Trophoblast cell (in vitro differentiated cells and primary cell): ENCODE data around the gene ZNF525.
"Not testable (repeated sequence)": the region's sequence is repeated elsewhere in the genome, so short reads cannot be mapped to it uniquely, and the experiment has no call there.

Experiments used
- DNase-seq, 2 donors: peaks; one replicate each; pipeline ENCODE4 v3.0.0-alpha.2; 2016
- H2AFZ ChIP-seq: 2 replicates; pipeline ENCODE4 v1.6.1; 2013; ENCODE audit warnings: low read length, moderate library complexity, mild to moderate bottlenecking; ENCODE audit not compliant: insufficient read depth, poor library complexity
- H2AK5ac ChIP-seq: 2 replicates; pipeline ENCODE4 v1.6.1; 2013; ENCODE audit warnings: mild to moderate bottlenecking, low read length
- H2BK120ac ChIP-seq: 2 replicates; pipeline ENCODE4 v1.6.1; 2013; ENCODE audit warnings: low read length, mild to moderate bottlenecking, moderate library complexity; ENCODE audit not compliant: insufficient read depth, poor library complexity
- H2BK12ac ChIP-seq: 2 replicates; pipeline ENCODE4 v1.6.1; 2013; ENCODE audit warnings: mild to moderate bottlenecking, low read length, moderate library complexity
- H2BK5ac ChIP-seq: 2 replicates; pipeline ENCODE4 v1.6.1; 2013; ENCODE audit warnings: low read length, low read depth, moderate library complexity, mild to moderate bottlenecking; ENCODE audit not compliant: poor library complexity
- H3K14ac ChIP-seq: 2 replicates; pipeline ENCODE4 v1.6.1; 2013; ENCODE audit warnings: mild to moderate bottlenecking, low read length
- H3K18ac ChIP-seq: 2 replicates; pipeline ENCODE4 v1.6.1; 2013; ENCODE audit warnings: mild to moderate bottlenecking, low read length
- H3K23ac ChIP-seq: 2 replicates; pipeline ENCODE4 v1.6.1; 2013; ENCODE audit warnings: low read length
- H3K27ac ChIP-seq: 2 replicates; pipeline ENCODE4 v1.5.1; 2013; ENCODE audit warnings: low read depth, mild to moderate bottlenecking, inconsistent platforms, low read length, moderate library complexity
- H3K27me3 ChIP-seq: 2 replicates; pipeline ENCODE4 v1.6.1; 2013; ENCODE audit warnings: inconsistent platforms, mild to moderate bottlenecking, low read length, moderate library complexity; ENCODE audit not compliant: insufficient read depth
- H3K36me3 ChIP-seq, 2 experiments: 1 replicate in 1 of 2; 2 replicates in 1 of 2; pipeline ENCODE4 v1.6.1; 2013; ENCODE audit warnings: low read length in 2 of 2, mild to moderate bottlenecking in 2 of 2, moderate library complexity in 1 of 2; ENCODE audit not compliant: insufficient read depth in 2 of 2, control insufficient read depth in 1 of 2
- H3K4ac ChIP-seq: 2 replicates; pipeline ENCODE4 v1.6.1; 2013; ENCODE audit warnings: low read depth, mild to moderate bottlenecking, low read length, moderate library complexity
- H3K4me1 ChIP-seq, 2 experiments: 1 replicate in 1 of 2; 2 replicates in 1 of 2; pipeline ENCODE4 v1.6.1; 2013; ENCODE audit warnings: low read length in 2 of 2, mild to moderate bottlenecking in 2 of 2, moderate library complexity in 1 of 2; ENCODE audit not compliant: insufficient read depth in 2 of 2, control insufficient read depth in 1 of 2
- H3K4me2 ChIP-seq: 2 replicates; pipeline ENCODE4 v1.6.1; 2013; ENCODE audit warnings: inconsistent platforms, mild to moderate bottlenecking, low read length, moderate library complexity
- H3K4me3 ChIP-seq: 2 replicates; pipeline ENCODE4 v1.5.1; 2013; ENCODE audit warnings: mild to moderate bottlenecking, low read depth, low read length, inconsistent platforms
- H3K79me1 ChIP-seq: one replicate; pipeline ENCODE4 v1.6.1; 2013; ENCODE audit warnings: low read length
- H3K79me2 ChIP-seq: 2 replicates; pipeline ENCODE4 v1.6.1; 2013; ENCODE audit warnings: low read length, mild to moderate bottlenecking; ENCODE audit not compliant: control insufficient read depth, insufficient read depth, poor library complexity
- H3K9ac ChIP-seq: 2 replicates; pipeline ENCODE4 v1.6.1; 2013; ENCODE audit warnings: mild to moderate bottlenecking, low read length
- H3K9me3 ChIP-seq: 2 replicates; pipeline ENCODE4 v1.6.1; 2013; ENCODE audit warnings: low read depth, mild to moderate bottlenecking, control low read depth, inconsistent platforms, low read length; ENCODE audit not compliant: insufficient read depth
- H4K12ac ChIP-seq: 2 replicates; pipeline ENCODE4 v1.6.1; 2013; ENCODE audit warnings: low read depth, mild to moderate bottlenecking, low read length, moderate library complexity
- H4K8ac ChIP-seq: 2 replicates; pipeline ENCODE4 v1.6.1; 2013; ENCODE audit warnings: low read depth, mild to moderate bottlenecking, low read length, moderate library complexity
- H4K91ac ChIP-seq: one replicate; pipeline ENCODE4 v1.6.1; 2013; ENCODE audit warnings: low read depth, mild to moderate bottlenecking, low read length, moderate library complexity
- WGBS: extraction: QIAGEN DNeasy Blood & Tissue Kit; methylation state at CpG from one replicate; pipeline ENCODE4 v1.1.7; 2013; ENCODE audit warnings: missing lambda C conversion rate; ENCODE audit not compliant: insufficient read length, insufficient coverage; ENCODE audit errors: extremely low coverage; 5-methylcytosine and 5-hydroxymethylcytosine counted together

ZNF525 gene

GRCh38 chr19:53360056-53360455 is 5.4 kb upstream of the ZNF525 start:
- not testable (repeated sequence) for H3K4me1 ChIP-seq, H4K91ac ChIP-seq, H3K18ac ChIP-seq, H2AFZ ChIP-seq, H3K4me2 ChIP-seq, H3K79me1 ChIP-seq, H3K27ac ChIP-seq, H2BK5ac ChIP-seq, H3K4me3 ChIP-seq, H2BK120ac ChIP-seq, H4K8ac ChIP-seq, H3K9me3 ChIP-seq, H3K4ac ChIP-seq, H3K36me3 ChIP-seq, H3K79me2 ChIP-seq, H2BK12ac ChIP-seq, H3K27me3 ChIP-seq, H3K14ac ChIP-seq, DNase-seq, H3K9ac ChIP-seq, H3K23ac ChIP-seq, H4K12ac ChIP-seq, H2AK5ac ChIP-seq
- no CpG with 5 or more reads among the region's 10 CpGs for WGBS

DNA sequence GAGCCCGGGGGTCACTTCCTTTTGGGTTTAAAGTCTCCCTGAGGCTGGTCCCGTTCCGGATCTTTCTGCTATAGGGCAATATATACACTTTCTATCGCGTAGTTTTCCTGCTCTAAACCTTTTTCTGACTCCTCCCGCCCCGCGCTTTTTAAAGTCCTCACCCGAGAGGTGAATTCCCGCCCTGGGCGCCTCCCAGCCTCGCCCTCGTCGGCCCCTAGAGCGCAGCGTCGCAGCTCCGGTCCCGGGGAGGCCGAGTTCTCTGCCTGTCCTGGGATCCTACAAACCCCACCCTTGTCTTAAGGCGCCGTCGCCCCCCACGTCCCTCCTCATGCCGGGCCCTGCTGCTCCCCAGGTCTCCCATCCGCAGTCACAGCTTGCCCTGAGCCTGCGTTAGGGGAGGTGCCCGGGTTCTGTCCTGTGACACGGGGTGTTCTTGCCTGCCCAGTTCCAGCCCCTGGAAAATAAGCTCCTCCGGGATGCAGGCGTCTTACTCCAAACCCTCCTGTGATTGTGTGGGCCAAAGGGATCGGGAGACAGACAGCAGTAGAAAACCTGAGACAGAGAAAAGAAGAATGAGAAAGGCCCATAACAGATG is 491 bp downstream of the ZNF525 start:
- H3K9me3 ChIP-seq: no peaks in the 10 kb centered on the region
- no peaks in the 10 kb centered on the region for H3K27me3 ChIP-seq
- H2BK5ac ChIP-seq: peak overlapping the region; percentile 49
- no CpG with 5 or more reads among the region's 32 CpGs for WGBS
- H4K12ac ChIP-seq: peak overlapping the region; percentile 68
- H2AFZ ChIP-seq: peak overlapping the region; percentile 30
- H3K4ac ChIP-seq: peak overlapping the region; percentile 59
- peak overlapping the region; percentile 92 for H3K9ac ChIP-seq
- H3K14ac ChIP-seq: peak overlapping the region; percentile 39
- peak overlapping the region; percentile 30 for H3K27ac ChIP-seq
- H2AK5ac ChIP-seq: no peak overlapping the region
- peak overlapping the region; percentile 85 for H3K18ac ChIP-seq
- DNase-seq: peak; percentile 33 to 67
- no peak overlapping the region for H2BK12ac ChIP-seq
- peak overlapping the region; percentile 36 for H4K91ac ChIP-seq
- peaks cover 0 to 3% of the 10 kb centered on the region in 2 experiments for H3K4me1 ChIP-seq
- no peak overlapping the region for H3K23ac ChIP-seq
- peak overlapping the region; percentile 82 for H3K4me3 ChIP-seq
- peak overlapping the region; percentile 78 for H4K8ac ChIP-seq
- H3K79me2 ChIP-seq: peaks cover 2% of the 10 kb centered on the region
- peak overlapping the region; percentile 99 for H3K4me2 ChIP-seq
- H3K36me3 ChIP-seq: no peaks in the 10 kb centered on the region
- peaks cover 5% of the 10 kb centered on the region for H3K79me1 ChIP-seq
- H2BK120ac ChIP-seq: no peak overlapping the region

DNA sequence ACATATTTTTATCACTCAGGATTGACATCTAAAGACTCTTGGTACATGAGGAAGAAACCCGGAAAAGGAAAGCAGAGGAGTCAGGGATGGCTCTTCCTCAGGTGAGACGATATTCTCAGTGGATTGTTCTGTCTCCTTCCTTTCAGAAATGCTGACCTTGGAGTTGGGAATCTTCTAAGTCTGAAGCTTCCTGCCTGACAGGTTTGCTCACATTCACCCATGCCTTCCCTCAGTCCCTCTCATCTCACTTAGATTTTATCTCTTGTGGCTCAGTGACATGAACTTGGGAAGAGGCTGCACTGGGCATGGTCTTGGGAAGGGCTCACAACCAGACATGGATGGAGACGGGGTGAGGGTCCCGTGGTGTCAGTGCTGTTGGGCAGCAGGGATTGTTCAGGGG is 6.7 kb downstream of the ZNF525 start:
- Histone ChIP-seq H3K4ac (no peak overlapping the region), H4K91ac (no peak overlapping the region), H2BK5ac (no peak overlapping the region), H4K8ac (no peak overlapping the region), H4K12ac (no peak overlapping the region), H3K9ac (no peak overlapping the region), H3K4me1 (peaks cover 4 to 6% of the 10 kb centered on the region in 2 experiments), H3K23ac (no peak overlapping the region), H3K18ac (no peak overlapping the region), H3K79me1 (peaks cover 2% of the 10 kb centered on the region), H3K27me3 (no peaks in the 10 kb centered on the region), H3K27ac (no peak overlapping the region), H2AK5ac (no peak overlapping the region), H2BK120ac (no peak overlapping the region), H3K4me3 (no peak overlapping the region), H3K79me2 (peaks cover 1% of the 10 kb centered on the region), H3K14ac (no peak overlapping the region), H2AFZ (no peak overlapping the region), H3K36me3 (peaks cover 17% of the 10 kb centered on the region in 2 experiments), H2BK12ac (no peak overlapping the region), H3K4me2 (peak overlapping the region; percentile 4), H3K9me3 (no peaks in the 10 kb centered on the region)
- WGBS: no CpG with 5 or more reads among the region's 4 CpGs
- peak; percentile 75 to 83 for DNase-seq

- H3K9ac ChIP-seq: no peak overlapping the region
- peaks cover 2% of the 10 kb centered on the region for H3K79me1 ChIP-seq
- no peak for DNase-seq
- H2BK120ac ChIP-seq: no peak overlapping the region
- no peaks in the 10 kb centered on the region for H3K27me3 ChIP-seq
- H3K23ac ChIP-seq: no peak overlapping the region
- no peak overlapping the region for H3K4me2 ChIP-seq
- H3K14ac ChIP-seq: no peak overlapping the region
- no peak overlapping the region for H4K8ac ChIP-seq
- H3K36me3 ChIP-seq: peaks cover 28 to 31% of the 10 kb centered on the region in 2 experiments
- H3K18ac ChIP-seq: no peak overlapping the region
- no peak overlapping the region for H3K4ac ChIP-seq
- no peak overlapping the region for H2AFZ ChIP-seq
- H3K4me1 ChIP-seq: peaks cover 4 to 6% of the 10 kb centered on the region in 2 experiments
- H3K4me3 ChIP-seq: no peak overlapping the region
- no peak overlapping the region for H4K91ac ChIP-seq
- peaks cover 1% of the 10 kb centered on the region for H3K79me2 ChIP-seq
- no peak overlapping the region for H2AK5ac ChIP-seq
- no peak overlapping the region for H3K27ac ChIP-seq
- peaks cover 2% of the 10 kb centered on the region for H3K9me3 ChIP-seq
- H2BK12ac ChIP-seq: no peak overlapping the region
- WGBS: no CpG with 5 or more reads among the region's 3 CpGs
- no peak overlapping the region for H2BK5ac ChIP-seq
- H4K12ac ChIP-seq: no peak overlapping the region
Measured at GRCh38 chr19:53374288-53374687, 8.8 kb downstream of the ZNF525 start.
